IPS-NIHi7 (cell line): ENCODE data around the gene R3HDM2.
"Not testable (repeated sequence)": the region's sequence is repeated elsewhere in the genome, so short reads cannot be mapped to it uniquely, and the experiment has no call there.

Source experiments
- DNase-seq: peaks from one replicate; pipeline ENCODE4 v3.0.0; 2012; ENCODE audit warnings: mixed read lengths; ENCODE audit errors: extremely low spot score

The R3HDM2 gene

DNA sequence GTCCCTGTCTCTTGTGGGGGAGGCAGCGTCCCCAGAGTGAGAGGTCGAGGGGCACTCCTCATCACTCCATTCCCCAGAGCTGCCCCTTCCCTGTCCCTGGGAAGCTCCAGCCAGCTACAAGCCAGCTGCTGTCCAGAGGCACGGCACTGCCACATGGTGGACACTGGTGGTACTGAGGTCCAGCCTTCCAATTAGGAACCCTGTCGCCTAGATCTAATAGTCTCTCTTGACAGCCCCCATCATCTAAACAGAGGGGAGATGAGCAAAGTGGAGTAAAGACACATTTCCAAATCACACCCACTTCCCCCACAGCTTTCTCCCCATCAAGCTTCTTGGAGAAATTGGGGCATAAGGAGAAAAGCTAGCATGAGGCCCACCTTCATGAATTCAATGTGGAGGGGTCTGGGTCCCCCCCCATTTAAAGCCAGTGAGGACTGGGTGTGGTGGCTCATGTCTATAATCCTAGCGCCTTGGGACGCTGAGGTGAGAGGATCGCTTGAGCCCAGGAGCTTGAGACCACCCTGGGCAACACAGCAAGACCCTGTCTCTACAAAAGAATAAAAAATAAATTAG lies 22.2 kb upstream of the R3HDM2 start:
- DNase-seq: peak; percentile 75

DNA sequence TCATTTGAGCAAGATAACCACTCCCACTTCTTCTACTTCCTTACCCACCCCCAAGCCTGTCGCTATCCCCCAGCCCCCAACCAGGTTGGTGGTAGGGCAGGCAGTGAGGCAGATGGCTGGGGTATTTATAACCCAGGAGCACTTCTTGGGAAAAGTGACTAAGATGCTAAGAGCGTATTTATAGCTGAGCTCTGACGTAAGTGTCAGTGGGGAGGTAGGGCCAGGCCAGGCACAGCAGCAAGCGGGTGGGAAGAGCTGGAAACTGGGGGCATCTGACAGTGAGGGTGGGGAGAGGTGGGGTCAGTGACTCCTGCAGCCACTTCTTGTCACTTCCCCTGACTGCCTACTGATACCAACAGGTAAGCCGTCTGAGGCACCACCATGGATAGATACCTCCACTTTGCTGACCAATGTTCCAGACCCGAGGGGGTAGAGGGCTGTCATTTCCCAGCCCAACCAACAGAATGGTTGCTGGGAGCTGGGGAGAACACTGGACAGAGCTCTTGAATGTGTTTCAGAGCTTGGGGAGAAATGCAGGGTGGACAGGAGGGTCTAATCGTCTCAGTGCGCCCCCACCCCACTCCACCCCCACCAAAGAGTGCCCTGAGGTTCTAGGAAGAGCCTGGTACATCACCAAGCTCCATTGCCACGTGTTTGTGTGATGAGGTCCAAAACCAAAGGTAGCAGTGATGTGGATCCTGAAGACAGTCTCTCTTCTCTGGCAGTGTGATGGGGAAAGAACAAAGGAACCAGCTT lies 21.5 kb upstream of the R3HDM2 start:
- peak; percentile 28 for DNase-seq

DNA sequence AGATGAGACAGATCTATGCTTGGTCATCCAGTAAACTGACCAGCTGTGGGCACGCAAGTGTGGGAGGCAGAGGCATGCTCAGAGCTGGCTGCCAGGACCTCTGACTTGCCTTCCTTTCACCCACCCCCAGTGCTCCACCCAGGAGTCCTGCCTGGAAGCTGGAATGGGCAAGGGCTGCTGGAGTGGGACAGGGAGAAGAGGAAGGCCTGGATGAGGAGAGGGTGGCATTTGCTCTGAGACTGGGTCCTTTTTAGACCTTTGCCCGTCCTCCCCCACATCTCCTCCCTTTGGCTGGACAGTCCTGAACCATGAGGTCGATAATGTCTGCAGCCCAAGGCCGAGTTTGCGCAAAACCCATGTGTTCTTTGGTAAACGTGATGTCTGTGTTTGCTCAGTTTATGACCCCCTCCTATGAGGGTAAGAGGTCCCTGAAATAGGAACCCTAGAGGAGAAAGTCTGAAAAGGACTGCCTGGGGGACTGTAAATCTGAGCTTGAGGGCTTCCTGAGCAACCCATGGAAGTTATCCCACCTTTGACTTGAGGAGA lies 20.5 kb upstream of the R3HDM2 start:
- no peak for DNase-seq

DNA sequence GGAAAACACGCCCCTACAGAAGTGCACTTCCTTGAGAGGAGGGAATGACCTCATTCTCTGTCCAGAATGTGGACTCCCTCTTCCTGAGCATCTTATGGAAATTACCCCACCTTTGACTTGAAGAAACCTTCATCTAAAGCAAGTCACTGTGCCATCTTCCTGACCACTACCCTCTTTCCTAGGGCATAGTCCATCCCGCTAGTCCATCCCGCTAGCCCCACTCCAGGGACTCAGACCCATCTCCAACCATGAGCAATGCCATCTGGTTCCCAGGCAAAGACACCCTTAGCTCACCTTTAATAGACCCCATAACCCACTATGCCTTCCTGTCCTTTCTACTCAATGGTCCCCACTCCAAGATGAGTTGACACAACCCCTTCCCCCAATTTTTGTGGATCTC lies 19.2 kb upstream of the R3HDM2 start:
- DNase-seq: no peak

DNA sequence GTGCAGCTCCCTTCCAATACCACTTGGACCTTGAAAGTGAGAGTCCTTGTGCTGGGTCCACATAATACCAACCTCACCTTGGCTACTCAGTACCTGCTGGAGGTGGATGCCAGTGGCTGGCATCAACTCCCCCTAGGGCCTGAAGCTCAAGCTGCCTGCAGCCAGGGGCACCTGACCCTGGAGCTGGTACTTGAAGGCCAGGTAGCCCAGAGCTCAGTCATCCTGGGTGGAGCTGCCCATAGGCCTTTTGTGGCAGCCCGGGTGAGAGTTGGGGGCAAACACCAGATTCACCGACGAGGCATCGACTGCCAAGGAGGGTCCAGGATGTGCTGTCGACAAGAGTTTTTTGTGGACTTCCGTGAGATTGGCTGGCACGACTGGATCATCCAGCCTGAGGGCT lies 18.5 kb upstream of the R3HDM2 start:
- no peak for DNase-seq

DNA sequence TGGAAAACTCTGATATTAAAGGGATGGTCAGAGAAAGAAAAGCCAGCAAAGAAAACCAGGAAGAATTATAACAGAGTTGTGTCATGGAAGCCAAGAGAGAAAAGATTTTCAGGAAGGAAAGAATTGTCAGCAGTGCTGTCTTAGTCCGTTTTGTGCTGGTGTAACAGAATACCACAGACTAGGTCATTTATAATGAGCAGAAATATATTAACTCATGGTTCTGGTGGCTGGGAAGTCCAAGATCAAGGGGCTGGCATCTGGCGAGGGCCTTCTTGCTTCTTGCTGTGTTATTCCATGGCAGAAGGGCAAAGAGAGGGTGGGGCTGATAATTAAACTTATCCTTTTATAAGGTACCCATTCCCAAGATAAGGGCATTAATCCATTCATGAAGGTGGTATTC lies 17.8 kb upstream of the R3HDM2 start:
- no peak for DNase-seq

DNA sequence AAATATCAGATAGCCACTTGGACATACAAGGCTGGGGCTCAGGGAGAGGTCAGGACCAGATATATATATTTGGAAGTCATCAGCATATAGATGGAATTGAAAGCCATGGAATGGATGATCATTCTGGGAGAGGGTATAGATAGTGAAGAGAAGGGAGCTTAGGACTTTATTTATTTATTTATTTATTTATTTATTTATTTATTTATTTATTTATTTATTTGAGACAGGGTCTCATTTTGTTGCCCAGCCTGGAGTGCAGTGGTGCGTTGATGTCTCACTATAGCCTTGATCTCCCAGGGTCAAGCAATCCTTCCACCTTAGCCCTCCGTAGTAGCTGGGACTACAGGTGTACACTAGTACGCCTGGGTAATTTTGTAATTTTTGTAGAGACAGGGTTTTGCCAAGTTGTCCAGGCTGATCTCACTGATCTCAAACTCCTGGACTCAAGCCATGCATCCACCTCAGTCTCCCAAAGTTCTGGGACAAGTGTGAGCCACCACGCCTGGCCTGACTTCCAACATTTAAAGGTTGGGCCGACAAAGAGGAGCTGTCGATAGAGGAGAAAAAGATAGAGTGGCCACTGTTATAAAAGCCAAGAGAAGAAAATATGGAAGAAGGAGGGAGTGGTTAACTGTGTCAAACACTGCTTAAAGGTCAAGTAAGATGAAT lies 15.6 kb upstream of the R3HDM2 start:
- DNase-seq: no peak

DNA sequence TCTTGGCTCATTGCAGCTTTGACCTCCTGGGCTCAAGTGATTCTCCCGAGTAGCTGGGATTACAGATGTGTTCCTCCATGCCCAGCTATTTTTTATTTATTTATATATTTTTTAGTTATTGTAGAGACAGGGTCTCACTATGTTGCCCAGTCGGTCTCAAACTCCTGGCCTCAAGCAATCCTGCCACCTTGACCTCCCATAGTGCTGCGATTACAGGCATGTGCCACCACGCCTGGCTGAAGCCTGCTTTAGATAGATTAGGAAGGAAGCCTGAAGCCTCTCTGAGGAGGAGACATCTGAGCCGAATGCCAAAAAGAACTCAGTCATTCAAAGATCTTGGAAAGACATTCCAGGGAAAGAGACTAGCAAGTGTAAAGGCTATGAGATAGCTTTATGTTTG lies 13.9 kb upstream of the R3HDM2 start:
- no peak for DNase-seq

DNA sequence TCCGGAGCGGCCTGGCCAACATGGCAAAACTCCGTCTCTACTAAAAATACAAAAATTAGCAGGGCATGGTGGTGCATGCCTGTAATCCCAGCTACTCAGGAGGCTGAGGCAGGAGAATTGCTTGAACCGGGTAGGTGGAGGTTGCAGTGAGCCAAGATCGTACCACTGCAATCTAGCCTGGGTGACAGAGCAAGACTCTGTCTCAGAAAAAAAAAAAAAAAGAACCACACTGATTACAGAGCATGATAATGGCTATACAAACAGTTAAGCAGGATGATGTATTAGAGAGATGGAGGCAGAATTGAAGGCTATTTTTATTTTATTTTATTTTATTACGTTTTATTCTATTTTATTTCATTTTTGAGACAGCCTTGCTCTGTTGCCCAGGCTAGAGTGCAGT lies 13.5 kb upstream of the R3HDM2 start:
- DNase-seq: not testable (repeated sequence)

DNA sequence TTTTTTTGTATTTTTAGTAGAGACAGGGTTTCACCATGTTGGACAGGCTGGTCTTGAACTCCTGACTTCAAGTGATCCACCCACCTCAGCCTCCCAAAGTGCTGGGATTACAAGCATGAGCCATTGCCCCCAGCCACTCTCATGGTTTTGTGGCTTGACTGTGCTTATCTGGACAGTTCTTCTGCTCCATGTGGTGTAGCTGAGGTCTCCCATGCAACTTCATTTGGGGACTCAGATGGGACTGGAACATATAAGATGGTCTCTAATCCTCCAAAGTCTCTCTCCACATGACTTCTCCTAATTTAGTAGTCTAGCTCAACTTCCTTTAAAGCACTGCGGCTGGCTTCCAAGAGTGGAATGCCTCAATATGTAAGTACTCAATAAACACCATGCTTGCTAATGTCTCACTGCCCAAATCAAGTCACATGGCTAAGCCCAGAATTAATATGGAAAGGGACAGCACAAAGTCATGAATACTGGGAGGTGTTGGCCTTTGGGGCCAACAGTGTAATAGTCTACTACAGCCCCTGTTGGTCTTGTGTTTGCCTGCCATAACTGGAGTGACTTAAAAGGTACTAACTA lies 11.1 kb upstream of the R3HDM2 start:
- DNase-seq: no peak

DNA sequence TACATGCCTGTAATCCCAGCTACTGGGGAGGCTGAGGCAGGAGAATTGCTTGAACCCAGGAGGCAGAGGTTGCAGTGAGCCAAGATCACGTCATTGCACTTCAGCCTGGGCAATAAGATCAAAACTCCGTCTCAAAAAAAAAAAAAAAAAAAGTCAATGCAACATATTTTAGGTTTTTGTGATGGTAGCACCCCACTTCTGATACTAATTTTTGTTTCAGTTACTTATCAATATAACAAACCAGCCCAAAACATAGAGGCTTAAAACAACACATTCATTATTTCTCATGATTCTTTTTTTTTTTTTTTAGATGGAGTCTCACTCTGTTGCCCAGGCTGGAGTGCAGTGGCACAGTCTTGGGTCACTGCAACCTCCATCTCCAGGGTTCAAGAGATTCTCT lies 10.6 kb upstream of the R3HDM2 start:
- DNase-seq: not testable (repeated sequence)

DNA sequence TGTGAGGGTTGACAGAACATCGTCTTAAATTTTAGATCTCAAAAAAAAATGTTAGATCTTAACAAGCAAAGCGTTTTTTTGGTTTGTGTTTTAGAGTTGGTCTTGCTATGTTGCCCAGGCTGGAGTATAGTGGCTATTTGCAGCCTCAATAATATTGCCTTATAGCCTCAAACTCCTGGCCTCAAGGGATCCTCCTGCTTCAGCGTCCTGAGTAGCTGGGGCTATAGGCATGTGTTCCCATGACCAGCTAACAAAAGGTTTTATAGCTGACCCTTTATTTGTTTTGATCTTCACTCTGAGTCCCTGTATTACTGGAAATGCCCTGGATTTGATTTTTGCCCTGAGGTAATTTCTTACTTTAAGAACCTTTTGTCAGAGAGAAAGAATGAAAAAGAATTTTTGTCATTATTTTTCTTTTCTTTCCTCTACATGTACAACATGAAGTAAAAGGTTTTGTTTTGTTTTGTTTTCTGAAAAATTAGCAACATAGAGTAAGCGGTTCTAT lies 9.0 kb upstream of the R3HDM2 start:
- no peak for DNase-seq

DNA sequence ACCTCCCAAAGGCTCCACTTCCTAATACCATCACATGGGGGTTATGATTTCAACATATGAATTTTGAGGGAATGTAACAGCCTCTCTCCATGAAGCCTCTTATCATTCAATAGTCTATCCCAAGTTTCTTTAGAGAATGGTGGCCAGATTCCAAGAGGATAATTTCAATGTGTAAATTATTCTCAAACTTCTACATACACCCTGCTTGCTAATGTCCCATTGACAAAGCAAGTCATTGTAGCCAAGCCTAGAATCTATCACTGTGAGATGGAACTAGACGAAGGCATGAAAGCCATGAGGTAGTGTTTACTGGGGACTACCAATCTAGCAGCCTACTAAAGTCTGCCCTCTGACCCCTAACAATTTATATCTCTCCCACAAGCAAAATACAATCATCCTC lies 7.6 kb upstream of the R3HDM2 start:
- DNase-seq: no peak

DNA sequence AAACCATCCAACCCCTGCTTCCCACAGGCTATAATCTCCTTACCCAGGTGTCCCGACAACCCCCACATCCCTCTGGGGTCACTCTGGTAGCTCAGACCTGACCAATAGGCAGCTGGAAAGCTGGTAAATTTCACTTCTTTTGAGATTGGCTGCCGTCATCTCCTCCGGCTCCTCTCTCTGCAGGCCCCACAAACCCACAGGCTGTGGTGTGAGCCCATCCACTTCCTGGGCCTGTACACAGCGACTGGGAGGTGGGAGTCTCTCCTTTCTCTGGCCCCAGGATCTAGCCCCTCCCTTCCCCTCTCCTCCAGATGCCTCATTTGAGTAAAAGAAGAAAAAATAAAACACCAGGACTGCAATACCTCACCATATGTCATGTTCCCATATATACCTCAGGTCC lies 4.5 kb upstream of the R3HDM2 start:
- no peak for DNase-seq

DNA sequence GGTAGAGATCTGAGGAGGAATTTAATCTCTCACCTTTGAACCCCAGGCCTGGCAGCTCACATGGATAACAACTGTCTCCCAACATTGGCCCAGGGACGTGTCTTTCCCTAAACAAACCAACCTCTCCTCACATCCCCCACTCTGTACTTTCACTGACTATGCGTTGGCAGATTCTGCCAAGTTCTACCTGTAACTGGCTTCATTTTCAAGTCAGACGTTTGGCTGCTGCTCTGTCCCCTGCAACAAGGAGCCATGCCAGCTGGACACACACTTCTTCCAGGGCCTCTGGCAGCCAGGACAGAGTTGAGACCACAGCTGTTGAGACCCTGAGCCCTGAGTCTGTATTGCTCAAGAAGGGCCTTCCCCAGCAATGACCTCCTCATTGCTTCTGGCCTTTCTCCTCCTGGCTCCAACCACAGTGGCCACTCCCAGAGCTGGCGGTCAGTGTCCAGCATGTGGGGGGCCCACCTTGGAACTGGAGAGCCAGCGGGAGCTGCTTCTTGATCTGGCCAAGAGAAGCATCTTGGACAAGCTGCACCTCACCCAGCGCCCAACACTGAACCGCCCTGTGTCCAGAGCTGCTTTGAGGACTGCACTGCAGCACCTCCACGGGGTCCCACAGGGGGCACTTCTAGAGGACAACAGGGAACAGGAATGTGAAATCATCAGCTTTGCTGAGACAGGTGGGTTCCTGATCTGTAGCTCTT lies 3.8 kb upstream of the R3HDM2 start, which contains the start of gene INHBC:
Gene INHBC (plus strand): TSS at position 268 of the 707 bp plus-strand sequence. CDS start 103 bp downstream, at position 371.
- no peak for DNase-seq

DNA sequence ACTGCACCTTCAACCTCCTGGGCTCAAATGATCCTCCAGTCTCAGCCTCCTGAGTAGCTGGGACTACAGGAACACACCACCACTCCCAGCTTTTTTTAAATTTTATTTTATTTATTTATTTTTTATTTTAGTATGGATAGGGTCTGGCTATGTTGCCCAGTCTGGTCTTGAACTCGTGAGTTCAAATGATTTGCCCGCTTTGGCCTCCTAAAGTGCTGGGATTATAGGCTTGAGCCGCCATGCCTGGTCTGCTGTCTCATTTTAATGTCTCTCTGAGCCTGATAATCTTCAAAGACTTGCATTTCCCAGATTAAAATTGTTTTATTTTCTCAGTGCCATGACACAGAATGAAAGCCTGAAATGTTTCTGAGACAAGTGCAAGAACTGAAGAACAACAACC lies 2.5 kb upstream of the R3HDM2 start:
- no peak for DNase-seq

DNA sequence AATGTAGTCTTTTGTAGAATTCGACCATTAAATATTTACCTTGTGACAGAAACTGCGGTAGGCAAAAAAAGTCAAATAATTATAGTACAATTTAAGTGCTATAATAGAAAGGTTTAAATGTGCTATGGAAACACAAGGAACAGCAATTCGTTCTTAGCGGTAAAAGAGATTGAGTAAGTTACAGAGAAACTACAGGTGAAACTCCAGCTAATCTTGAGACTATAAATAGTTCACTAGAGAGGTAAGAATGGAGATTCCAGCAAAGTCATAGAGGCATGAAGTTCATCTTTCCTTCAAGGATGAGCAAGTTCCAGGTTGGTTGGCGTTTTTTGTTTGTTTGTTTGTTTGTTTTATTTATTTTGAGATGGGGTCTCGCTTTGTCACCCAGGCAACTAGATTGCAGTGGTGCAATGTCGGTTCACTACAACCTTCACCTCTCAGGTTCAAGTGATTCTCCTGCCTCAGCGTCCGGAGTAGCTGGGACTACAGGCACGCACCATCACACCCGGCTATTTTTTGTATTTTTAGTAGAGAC lies 878 bp upstream of the R3HDM2 start:
- DNase-seq: no peak

DNA sequence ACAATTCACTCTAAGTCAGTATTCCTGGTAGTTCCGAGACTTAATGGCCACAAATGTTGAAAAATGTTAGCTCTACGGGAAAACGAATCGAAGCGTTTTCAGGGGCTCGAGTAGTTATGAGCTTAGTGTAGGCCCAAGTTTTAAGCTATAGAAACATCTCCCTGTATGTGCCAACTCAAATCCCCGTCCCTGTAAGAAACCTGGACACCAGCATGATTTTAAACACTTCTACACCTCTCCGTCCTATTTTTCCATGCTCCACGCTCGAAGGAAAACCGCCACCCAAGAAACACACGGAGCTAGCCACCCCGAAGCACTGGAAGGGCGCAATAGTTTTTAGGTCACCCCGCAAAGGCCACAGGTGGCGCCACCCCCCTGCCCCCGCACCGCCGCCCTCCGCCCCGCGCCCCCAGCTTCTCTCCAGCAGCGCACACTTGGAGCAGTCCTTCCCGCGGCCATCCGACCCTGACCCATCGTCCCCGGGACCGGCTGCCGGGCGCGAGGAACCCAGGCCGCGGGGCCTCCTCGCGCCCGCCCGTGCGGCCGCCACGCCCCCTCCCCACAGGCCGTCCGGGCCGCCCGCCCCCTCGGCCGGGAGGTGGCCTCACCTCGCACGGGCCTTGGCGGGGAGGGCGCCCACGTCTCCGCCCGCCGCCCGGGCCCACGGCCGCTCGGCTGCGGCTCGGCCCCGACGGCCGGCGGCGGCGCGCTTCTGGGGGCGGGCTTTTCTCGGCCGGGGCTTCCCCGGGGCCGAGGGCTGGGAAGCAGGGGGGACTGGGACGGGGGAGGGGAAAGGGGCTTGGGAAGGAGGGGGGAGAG lies 522 bp downstream of the R3HDM2 start:
- no peak for DNase-seq

DNA sequence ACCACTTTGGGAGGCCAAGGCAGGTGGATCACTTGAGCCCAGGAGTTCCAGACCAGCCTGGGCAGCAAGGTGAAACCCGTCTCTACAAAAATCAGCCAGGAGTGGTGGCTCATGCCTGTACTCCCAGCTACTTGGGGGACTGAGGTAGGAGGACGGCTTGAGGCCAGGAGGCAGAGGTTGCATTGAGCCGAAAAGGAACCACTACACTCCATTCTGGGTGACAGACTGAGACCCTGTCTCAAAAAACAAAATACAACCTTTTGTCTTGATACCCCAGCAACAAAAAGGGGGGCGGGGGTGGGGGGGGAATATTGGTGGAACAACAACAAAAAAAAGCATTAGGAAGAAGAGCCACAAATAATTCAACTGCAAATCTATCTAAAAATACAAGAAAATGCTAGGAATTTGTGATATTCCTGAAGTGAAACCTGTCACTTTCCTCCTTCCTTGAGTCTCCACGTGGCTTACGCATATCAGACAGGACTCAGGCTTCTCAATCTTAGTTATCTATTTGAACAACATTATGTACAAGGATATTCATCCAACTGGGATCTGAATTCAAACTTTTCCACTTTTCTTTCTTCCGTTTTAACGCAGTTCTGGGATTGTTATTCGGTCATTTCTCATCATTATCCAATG lies 1.3 kb downstream of the R3HDM2 start:
- DNase-seq: no peak

DNA sequence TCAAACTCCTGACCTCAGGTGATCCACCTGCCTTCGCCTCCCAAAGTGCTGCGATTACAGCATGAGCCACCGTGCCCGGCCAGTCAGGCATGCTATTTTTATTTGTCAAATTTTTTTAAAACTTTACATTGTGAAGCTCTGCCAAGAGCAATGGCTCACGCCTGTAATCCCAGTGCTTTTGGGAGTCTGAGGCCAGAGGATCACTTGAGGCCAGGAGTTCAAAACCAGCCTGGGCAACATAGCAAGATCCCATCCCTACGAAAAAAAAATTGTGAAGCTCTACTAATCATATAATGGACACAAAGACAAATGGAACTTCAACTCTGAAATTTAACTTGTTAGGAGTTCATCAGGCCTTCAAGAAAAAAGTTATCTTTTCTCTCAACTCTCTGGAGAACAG lies 1.9 kb downstream of the R3HDM2 start:
- no peak for DNase-seq
